H9 (cell line): ENCODE measurements around the gene ATP1A2. TPM values are rescaled to one million over a fixed set of nuclear protein-coding genes. Genes with fewer than 3 reads are reported as not detected.
A peak's percentile ranks its signal among the peaks of the same experiment; 100 is the strongest.

Source experiments
- DNase-seq: peaks from one replicate; pipeline ENCODE4 v3.0.0-alpha.2; 2017
- H2AFZ ChIP-seq: one replicate; pipeline ENCODE4 v1.6.1; 2013; ENCODE audit warnings: mild to moderate bottlenecking, low read length, control low read depth, moderate library complexity
- H2AK5ac ChIP-seq: 2 replicates; pipeline ENCODE4 v1.6.1; 2013; ENCODE audit warnings: low read length, control low read depth, mixed read lengths; ENCODE audit not compliant: insufficient read length
- H2BK120ac ChIP-seq: one replicate; pipeline ENCODE4 v1.6.1; 2013; ENCODE audit warnings: low read depth, mild to moderate bottlenecking, low read length, control low read depth, inconsistent platforms; ENCODE audit not compliant: poor library complexity, severe bottlenecking
- H2BK12ac ChIP-seq: 2 replicates; pipeline ENCODE4 v1.6.1; 2013; ENCODE audit warnings: low read length, control low read depth, mixed read lengths, low read depth; ENCODE audit not compliant: insufficient read length
- H2BK15ac ChIP-seq: 2 replicates; pipeline ENCODE4 v1.6.1; 2013; ENCODE audit warnings: low read depth, low read length, control low read depth
- H2BK20ac ChIP-seq: one replicate; pipeline ENCODE4 v1.6.1; 2013; ENCODE audit warnings: low read depth, mild to moderate bottlenecking, low read length, control low read depth, inconsistent platforms; ENCODE audit not compliant: poor library complexity, severe bottlenecking
- H2BK5ac ChIP-seq: 2 replicates; pipeline ENCODE4 v1.6.1; 2013; ENCODE audit warnings: low read length, control low read depth, mixed read lengths; ENCODE audit not compliant: insufficient read length
- H3K14ac ChIP-seq: 2 replicates; pipeline ENCODE4 v1.6.1; 2013; ENCODE audit warnings: low read length, control low read depth; ENCODE audit not compliant: insufficient read depth
- H3K18ac ChIP-seq: 2 replicates; pipeline ENCODE4 v1.6.1; 2013; ENCODE audit warnings: low read depth, mild to moderate bottlenecking, mixed read lengths, low read length, control low read depth; ENCODE audit not compliant: insufficient read length
- H3K23ac ChIP-seq: 2 replicates; pipeline ENCODE4 v1.6.1; 2013; ENCODE audit warnings: low read length, control low read depth, mixed read lengths, low read depth; ENCODE audit not compliant: insufficient read length
- H3K23me2 ChIP-seq: 2 replicates; pipeline ENCODE4 v1.6.1; 2013; ENCODE audit warnings: low read depth, mild to moderate bottlenecking, mixed read lengths, low read length, control low read depth; ENCODE audit not compliant: insufficient read length, poor library complexity, severe bottlenecking
- H3K27ac ChIP-seq: 2 replicates; pipeline ENCODE4 v1.5.1; 2013; ENCODE audit warnings: low read length, control low read depth, mixed read lengths, low read depth; ENCODE audit not compliant: insufficient read length
- H3K27me3 ChIP-seq: 2 replicates; pipeline ENCODE4 v1.6.1; 2013; ENCODE audit warnings: low read length, control low read depth, inconsistent platforms; ENCODE audit not compliant: insufficient read depth
- H3K4ac ChIP-seq: 2 replicates; pipeline ENCODE4 v1.6.1; 2013; ENCODE audit warnings: low read depth, mild to moderate bottlenecking, control low read depth, inconsistent platforms, low read length, moderate library complexity
- H3K4me1 ChIP-seq: 2 replicates; pipeline ENCODE4 v1.6.1; 2013; ENCODE audit warnings: low read length, control low read depth, inconsistent platforms; ENCODE audit not compliant: insufficient read depth
- H3K4me2 ChIP-seq: 2 replicates; pipeline ENCODE4 v1.6.1; 2013; ENCODE audit warnings: low read length, control low read depth, mixed read lengths; ENCODE audit not compliant: insufficient read length, insufficient read depth
- H3K56ac ChIP-seq: 2 replicates; pipeline ENCODE4 v1.6.1; 2013; ENCODE audit warnings: low read depth, mild to moderate bottlenecking, mixed read lengths, low read length, control low read depth; ENCODE audit not compliant: insufficient read length
- H3K79me1 ChIP-seq: 2 replicates; pipeline ENCODE4 v1.6.1; 2013; ENCODE audit warnings: low read depth, mild to moderate bottlenecking, moderate library complexity, low read length, control low read depth, inconsistent platforms; ENCODE audit not compliant: insufficient read depth, poor library complexity, severe bottlenecking
- H3K79me2 ChIP-seq: 2 replicates; pipeline ENCODE4 v1.6.1; 2013; ENCODE audit warnings: low read length, control low read depth, inconsistent platforms; ENCODE audit not compliant: insufficient read depth
- H3K9ac ChIP-seq: 2 replicates; pipeline ENCODE4 v1.6.1; 2013; ENCODE audit warnings: low read length, control low read depth, mixed read lengths; ENCODE audit not compliant: insufficient read length; ENCODE audit errors: extremely low read depth
- H3K9me3 ChIP-seq: one replicate; pipeline ENCODE4 v1.6.1; 2013; ENCODE audit warnings: low read depth, low read length, inconsistent platforms; ENCODE audit not compliant: control insufficient read depth
- H3T11ph ChIP-seq: one replicate; pipeline ENCODE4 v1.6.1; 2013; ENCODE audit warnings: mild to moderate bottlenecking, low read length, control low read depth, inconsistent platforms
- H4K20me1 ChIP-seq: one replicate; pipeline ENCODE4 v1.6.1; 2013; ENCODE audit not compliant: control insufficient read depth, insufficient read length, insufficient read depth
- H4K5ac ChIP-seq: 2 replicates; pipeline ENCODE4 v1.6.1; 2013; ENCODE audit warnings: low read depth, mild to moderate bottlenecking, mixed read lengths, low read length, control low read depth; ENCODE audit not compliant: insufficient read length
- H4K8ac ChIP-seq: replicated peaks from 2 replicates; pipeline ENCODE4 v1.6.1; 2013; ENCODE audit warnings: low read length, control low read depth, mixed read lengths, low read depth; ENCODE audit not compliant: insufficient read length
- H4K91ac ChIP-seq: 2 replicates; pipeline ENCODE4 v1.6.1; 2013; ENCODE audit warnings: low read depth, mild to moderate bottlenecking, moderate library complexity, mixed read lengths, low read length, control low read depth; ENCODE audit not compliant: insufficient read length
- H3K27ac Mint-ChIP-seq, 3 experiments: 2 replicates in 2 of 3; 3 replicates in 1 of 3; pipeline ENCODE4 v1.8.0; 2020 to 2021; ENCODE audit warnings: mixed read lengths in 3 of 3, mild to moderate bottlenecking in 1 of 3, moderate library complexity in 1 of 3
- H3K27me3 Mint-ChIP-seq: 2 replicates; pipeline ENCODE4 v1.8.0; 2021; ENCODE audit warnings: low read depth, mild to moderate bottlenecking, moderate library complexity, mixed read lengths
- H3K36me3 Mint-ChIP-seq, 3 experiments: 2 replicates in 2 of 3; 3 replicates in 1 of 3; pipeline ENCODE4 v1.8.0; 2020 to 2021; ENCODE audit warnings: low read depth in 3 of 3, mixed read lengths in 3 of 3; ENCODE audit not compliant: insufficient read depth in 1 of 3
- H3K4me1 Mint-ChIP-seq, 2 experiments: 2 replicates each; pipeline ENCODE4 v1.8.0; 2020; ENCODE audit warnings: mixed read lengths in 2 of 2
- H3K4me3 Mint-ChIP-seq, 2 experiments: 2 replicates in 1 of 2; 3 replicates in 1 of 2; pipeline ENCODE4 v1.8.0; 2020 to 2021; ENCODE audit warnings: mild to moderate bottlenecking in 2 of 2, mixed read lengths in 2 of 2, moderate library complexity in 1 of 2
- H3K9me3 Mint-ChIP-seq, 2 experiments: 2 replicates in 1 of 2; 3 replicates in 1 of 2; pipeline ENCODE4 v1.8.0; 2020; ENCODE audit warnings: mild to moderate bottlenecking in 2 of 2, mixed read lengths in 2 of 2, moderate library complexity in 1 of 2
- WGBS: extraction: QIAGEN DNeasy Blood & Tissue Kit; methylation state at CpG from one replicate; pipeline ENCODE4 v1.1.7; 2013; ENCODE audit warnings: missing lambda C conversion rate, low lambda C conversion rate, mixed read lengths; ENCODE audit not compliant: insufficient read length; ENCODE audit errors: extremely low coverage; 5-methylcytosine and 5-hydroxymethylcytosine counted together
- total RNA-seq: library from RNA; stranded (reverse); gene quantifications from 2 replicates; pipeline ENCODE4 v1.2.1, GENCODE V29; 2021
- TF ChIP-seq, protein P1 (sequence below): fragments of 200-600 bp; sonication (generic); conservative IDR thresholded peaks from 3 replicates; pipeline ENCODE4 v1.8.0; 2021; ENCODE audit warnings: antibody characterized with exemption, mild to moderate bottlenecking

Gene ATP1A2
- total RNA-seq, 1 experiment from 2014 or later: 3.0 TPM

- no peaks in the 10 kb centered on the region; a peak in 1 of 7 replicates for H3K36me3 Mint-ChIP-seq
- Histone ChIP-seq H3K79me1 (no peaks in the 10 kb centered on the region), H3K56ac (no peak overlapping the region), H4K5ac (no peak overlapping the region), H2BK15ac (no peak overlapping the region), H2BK12ac (no peak overlapping the region), H2BK20ac (no peak overlapping the region), H2AK5ac (no peak overlapping the region), H3K4ac (no peak overlapping the region), H3K79me2 (peaks cover 1% of the 10 kb centered on the region; the same call in 1 of the 2 replicates), H3K23ac (no peak overlapping the region), H2AFZ (no peak overlapping the region), H3K27me3 (no peaks in the 10 kb centered on the region), H3K9me3 (no peaks in the 10 kb centered on the region), H4K91ac (no peak overlapping the region), H3K4me1 (peaks cover 4% of the 10 kb centered on the region; the same call in 1 of the 2 replicates), H3K14ac (no peak overlapping the region), H4K8ac (no peak overlapping the region), H4K20me1 (no peaks in the 10 kb centered on the region), H3K18ac (no peak overlapping the region), H2BK120ac (no peak overlapping the region), H3K23me2 (peaks cover 9% of the 10 kb centered on the region), H3K4me2 (no peak overlapping the region), H3T11ph (no peak overlapping the region), H3K27ac (no peak overlapping the region), H3K9ac (no peak overlapping the region), H2BK5ac (no peak overlapping the region)
- WGBS: no CpG with 5 or more reads among the region's 9 CpGs
- TF ChIP-seq, protein P1, sequence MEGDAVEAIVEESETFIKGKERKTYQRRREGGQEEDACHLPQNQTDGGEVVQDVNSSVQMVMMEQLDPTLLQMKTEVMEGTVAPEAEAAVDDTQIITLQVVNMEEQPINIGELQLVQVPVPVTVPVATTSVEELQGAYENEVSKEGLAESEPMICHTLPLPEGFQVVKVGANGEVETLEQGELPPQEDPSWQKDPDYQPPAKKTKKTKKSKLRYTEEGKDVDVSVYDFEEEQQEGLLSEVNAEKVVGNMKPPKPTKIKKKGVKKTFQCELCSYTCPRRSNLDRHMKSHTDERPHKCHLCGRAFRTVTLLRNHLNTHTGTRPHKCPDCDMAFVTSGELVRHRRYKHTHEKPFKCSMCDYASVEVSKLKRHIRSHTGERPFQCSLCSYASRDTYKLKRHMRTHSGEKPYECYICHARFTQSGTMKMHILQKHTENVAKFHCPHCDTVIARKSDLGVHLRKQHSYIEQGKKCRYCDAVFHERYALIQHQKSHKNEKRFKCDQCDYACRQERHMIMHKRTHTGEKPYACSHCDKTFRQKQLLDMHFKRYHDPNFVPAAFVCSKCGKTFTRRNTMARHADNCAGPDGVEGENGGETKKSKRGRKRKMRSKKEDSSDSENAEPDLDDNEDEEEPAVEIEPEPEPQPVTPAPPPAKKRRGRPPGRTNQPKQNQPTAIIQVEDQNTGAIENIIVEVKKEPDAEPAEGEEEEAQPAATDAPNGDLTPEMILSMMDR: no peak
- H3K4me1 Mint-ChIP-seq: peaks cover 39 to 52% of the 10 kb centered on the region in 2 experiments
- no peaks in the 10 kb centered on the region; a peak in 1 of 5 replicates for H3K9me3 Mint-ChIP-seq
- H3K27ac Mint-ChIP-seq: no peak overlapping the region; a peak in 1 of 7 replicates
- H3K4me3 Mint-ChIP-seq: peak overlapping the region in 1 of 2 experiments; percentile 23; a peak in 1 of 5 replicates
- peaks cover 7% of the 10 kb centered on the region for H3K27me3 Mint-ChIP-seq
- DNase-seq: no peak
Measured at GRCh38 chr1:160101717-160102522, 13.6 kb upstream of the ATP1A2 start.
